CD4-positive, alpha-beta T cell treated with Interleukin-17A for 1 hour (primary cell): Measurements from ENCODE around the gene STAC3.

ENCODE experiments used
- DNase-seq: peaks from one replicate; pipeline ENCODE4 v3.0.0-alpha.2; 2020

Gene STAC3

GRCh38 chr12:57254506-57255280 lies 3.7 kb upstream of the STAC3 start:
- no peak for DNase-seq

- no peak for DNase-seq
Observed at GRCh38 chr12:57250541-57250940, 446 bp downstream of the STAC3 start.

DNA sequence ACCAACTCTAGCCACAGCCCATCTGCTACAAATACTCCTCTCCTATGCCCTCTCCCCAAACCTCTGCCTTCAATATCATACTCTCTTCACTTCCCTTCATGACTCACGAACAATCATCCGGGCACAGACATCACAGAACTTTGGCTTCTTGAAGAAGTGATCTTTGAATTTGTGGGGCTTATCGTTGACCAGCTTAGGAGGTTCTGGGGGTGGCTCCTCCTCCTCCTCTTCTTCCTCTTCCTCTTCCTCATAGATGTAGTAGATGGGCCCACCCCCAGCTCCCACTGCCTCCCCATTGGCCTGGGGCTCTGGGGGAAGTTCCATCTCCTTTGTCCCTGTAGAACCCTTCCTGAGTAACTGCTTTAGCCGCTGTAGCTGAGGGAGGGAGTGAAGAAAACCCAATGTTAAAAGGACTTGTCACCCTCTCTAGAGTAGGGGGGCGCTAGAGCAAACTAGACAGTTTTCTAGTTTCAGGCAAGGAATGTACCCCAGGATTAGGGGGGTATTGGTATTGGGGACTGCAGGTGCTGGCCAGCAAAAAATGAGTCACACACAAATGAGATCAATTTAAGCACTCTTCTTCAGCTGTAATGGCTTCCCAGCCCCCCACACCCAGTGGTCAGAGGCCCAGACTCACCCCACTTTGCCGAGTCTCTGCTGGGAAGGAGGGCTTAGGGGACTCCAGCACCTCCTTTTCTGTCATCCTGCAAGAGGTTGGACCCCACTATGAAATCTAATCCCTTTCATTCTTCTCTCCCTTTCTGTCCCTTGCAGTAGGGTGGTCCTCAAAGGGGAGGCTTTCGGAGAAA lies 1.8 kb downstream of the STAC3 start:
- DNase-seq = no peak

DNA sequence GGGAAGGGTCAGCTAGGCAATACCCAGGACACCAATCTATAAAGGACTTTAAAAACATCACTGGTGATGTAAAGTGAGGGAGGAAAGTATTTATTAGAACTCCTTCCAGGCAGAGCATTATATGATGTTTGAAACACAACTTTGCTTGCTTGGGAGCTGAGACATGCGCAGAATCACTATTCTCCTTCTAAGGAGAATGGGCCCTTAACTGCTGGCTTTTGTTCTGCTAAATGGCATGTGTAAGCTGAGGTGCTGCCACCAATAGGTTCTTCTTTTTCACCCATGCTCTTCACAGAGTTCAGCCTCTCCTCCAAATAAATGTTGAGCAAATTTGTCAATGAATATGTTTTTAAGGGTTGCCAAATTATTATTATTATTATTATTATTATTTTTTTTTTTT lies 3.9 kb downstream of the STAC3 start:
- no peak for DNase-seq

- no peak for DNase-seq
Observed at GRCh38 chr12:57244312-57244696, 6.7 kb downstream of the STAC3 start.

- peak; percentile 83 for DNase-seq
Observed at GRCh38 chr12:57243521-57244311, 7.3 kb downstream of the STAC3 start.

DNA sequence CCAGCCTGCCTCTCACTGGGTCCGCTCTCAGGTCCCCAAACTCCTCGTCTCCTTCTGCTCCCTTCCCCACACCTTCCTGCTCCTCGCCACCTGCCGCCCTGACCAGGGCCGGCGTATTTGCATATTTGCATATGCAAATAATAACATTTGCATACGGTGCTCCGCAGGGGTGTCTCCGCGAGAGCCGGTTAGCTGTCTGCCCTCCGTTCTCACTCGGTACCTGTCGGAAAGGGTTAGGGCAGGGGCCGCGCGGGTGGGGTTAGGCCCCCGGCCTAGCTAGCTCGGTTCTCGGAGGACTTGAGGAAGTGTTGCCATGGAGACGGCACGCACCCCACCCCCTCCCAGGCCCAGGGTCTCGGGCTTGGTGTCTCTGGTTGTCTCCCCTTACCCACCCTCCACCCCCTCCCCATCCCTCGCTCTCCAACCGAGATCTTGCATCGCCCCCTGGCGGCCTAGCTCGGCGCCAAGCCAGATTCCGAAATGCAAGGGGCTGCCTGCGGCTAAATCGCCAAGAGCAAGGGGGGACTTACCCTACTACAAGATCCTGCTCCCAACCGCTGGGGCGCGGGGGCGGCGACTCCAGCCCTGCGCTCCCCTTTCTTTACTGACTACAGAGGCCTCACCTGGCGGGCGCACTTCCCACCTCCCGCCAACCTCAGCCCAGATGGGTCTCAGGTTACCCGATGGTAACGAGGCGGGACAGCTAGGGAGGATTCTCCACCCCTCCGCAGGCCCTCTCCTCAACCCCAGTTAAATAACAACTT lies 8.1 kb downstream of the STAC3 start:
- peak; percentile 66 for DNase-seq

DNA sequence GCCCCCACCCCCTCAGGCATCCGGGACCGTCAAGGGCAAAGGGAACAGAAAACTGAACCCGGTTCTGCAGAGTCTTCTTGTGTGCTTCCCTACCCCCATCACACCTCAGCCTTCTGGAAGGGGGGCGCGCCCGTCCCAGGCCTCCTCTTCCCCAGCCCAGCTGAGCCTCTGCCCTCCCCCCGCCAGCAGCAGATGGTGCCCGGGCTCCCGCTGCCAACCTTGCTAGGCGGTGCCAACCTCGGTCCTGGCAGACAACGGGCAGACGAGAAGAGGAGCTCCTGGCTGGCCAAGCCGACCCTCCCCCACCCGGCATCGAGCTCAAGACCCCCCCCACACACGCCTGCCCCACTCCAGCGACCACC lies 8.7 kb downstream of the STAC3 start:
- DNase-seq = no peak

DNA sequence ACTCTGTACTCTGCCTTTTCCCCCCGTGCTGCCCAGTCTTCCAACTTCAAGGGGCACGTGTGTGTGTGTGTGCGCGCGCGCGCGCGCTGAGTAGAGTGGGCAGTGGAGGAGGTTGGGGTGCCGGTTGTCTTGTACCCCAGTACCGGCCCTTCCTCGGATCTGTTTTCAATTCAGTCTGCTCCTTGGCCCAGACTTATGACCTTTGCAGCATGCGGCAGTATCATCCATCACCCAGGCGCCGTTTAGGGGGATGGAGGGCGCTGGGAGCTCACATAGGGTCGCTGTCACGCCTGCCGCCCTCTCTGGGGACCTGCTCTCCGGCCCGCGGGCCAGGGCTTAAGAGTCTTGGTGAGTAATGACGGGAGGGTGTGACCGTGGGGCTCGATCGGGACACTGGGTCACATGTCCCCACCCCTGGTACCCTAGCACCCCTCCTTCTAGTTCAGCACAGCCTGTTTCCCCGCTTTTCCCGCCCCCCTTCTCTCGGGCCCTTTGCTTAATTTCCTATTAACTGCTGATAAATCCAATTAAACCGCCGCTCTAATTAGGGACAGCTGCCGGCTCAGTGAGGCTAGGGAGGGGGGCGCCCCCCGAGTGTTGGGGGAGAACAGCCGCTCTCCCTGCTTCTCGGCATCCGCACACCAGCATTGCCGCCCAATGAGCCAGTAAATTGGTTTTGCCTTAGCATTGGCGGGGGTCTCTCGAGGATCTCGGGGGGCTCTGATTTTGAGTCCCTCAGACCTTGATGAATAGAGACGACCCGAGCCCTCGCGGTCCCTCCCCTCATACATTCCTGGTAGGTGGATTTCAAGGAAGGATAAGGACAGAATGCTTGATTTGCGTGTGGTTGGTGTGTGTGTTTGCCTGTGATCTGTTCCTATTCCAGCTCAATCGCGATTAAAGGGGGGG lies 9.3 kb downstream of the STAC3 start:
- DNase-seq = no peak

GRCh38 chr12:57240926-57241401 lies 10.0 kb downstream of the STAC3 start:
- no peak for DNase-seq

GRCh38 chr12:57240066-57240921 lies 10.7 kb downstream of the STAC3 start:
- DNase-seq = peak; percentile 76

DNA sequence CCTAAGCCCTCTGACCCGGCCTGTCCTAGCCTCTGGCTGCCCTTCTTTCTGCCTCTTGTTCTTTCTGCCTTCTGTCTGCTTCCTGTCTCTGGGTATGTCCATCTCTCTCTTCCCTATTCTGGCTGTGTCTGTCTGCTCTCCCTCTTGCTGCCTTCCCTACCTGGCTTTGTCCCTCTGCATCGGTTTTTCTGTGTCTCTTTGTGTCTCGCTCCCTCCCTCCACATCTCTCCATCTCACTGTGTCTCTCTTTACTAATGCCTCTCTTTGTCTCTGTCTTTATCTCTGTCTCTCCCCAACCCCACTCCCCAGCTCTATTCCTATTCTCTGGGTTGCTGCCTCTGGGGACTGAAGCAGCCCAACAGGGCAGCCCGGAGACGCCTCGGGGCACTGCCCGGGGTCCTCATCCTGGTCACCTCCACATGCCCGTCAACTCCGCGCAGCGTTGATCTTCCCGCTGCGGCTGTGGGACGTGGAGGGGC lies 11.4 kb downstream of the STAC3 start:
- no peak for DNase-seq

DNA sequence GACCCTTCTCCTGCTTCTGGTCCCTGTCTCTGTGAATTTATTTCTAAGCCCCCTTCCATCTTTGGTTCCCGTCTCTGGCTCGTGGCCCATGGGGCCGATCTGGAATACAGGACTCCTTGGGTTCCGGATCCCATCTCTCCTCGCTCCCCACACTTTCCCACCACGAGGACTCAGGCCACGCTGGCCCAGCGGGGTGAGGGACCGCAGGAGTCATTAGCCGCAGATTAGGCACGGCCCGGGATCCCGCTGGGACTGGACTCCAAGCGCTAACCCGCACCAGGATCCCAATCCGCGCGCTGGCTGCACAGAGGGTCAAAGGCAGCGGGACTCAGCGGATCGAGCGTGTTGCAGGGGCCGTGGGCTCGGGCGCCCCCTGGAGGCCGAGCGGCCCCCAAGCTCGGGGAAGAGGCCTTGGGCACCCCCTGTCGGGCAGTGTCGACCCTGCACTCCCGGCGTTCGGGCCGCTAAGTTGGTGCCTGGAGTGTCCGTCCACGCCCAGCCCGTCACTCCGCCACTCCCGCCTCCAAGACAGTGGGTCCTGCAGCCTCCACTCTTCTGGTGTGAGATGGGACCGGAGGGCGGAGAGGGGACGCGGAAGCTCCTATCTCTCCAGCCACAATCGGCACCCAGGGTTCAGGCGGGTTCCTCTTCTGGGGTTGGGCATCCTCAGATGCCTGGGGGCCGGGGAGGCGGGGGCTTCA lies 12.0 kb downstream of the STAC3 start:
- DNase-seq = peak; percentile 89

DNA sequence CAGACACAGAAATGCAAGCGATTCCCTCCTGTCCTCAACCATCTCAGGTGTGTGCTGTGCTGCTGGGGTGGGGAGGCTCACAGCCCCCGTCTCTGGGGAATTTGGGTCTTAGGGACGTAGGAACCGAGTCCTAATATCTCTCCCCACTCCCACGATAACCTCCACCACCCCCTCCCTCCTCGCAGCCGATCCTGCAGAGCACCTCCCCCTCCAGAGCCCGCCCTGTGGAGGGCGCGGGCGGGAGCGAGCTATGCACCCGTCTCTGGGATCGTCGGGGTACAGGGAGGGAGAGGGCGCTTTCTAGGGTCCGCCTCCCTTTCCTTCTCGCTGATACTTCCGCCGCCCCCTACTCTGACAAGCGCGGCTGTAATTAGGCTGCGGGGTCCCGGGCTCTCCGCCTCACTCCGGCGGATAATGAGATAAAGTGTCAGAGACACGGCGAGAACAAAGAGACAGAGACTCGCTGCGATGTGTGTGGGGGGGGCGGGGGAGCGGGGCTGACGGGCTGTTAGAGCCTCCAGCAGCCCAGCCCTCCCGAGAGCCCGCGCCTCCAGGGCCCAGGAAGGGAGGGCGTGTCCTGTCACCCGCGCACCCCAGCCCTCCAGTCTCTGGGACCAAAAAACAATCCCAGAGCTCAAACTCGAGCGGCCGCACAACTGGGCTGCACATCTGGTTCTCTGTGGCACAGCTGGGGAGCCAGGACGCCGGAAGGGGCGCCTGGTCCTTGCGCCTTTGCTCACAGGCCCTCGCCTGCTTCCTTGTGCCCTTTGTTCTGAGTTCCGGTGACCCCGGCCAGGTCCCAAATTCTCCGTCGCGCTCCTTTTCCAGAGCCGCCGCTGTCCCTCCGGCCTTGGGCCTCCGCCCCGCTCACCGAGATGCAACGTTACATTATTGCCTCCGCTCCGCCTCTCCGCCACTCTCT lies 12.8 kb downstream of the STAC3 start:
- DNase-seq = peak; percentile 32

- DNase-seq = no peak
Observed at GRCh38 chr12:57237596-57237931, 13.4 kb downstream of the STAC3 start.

DNA sequence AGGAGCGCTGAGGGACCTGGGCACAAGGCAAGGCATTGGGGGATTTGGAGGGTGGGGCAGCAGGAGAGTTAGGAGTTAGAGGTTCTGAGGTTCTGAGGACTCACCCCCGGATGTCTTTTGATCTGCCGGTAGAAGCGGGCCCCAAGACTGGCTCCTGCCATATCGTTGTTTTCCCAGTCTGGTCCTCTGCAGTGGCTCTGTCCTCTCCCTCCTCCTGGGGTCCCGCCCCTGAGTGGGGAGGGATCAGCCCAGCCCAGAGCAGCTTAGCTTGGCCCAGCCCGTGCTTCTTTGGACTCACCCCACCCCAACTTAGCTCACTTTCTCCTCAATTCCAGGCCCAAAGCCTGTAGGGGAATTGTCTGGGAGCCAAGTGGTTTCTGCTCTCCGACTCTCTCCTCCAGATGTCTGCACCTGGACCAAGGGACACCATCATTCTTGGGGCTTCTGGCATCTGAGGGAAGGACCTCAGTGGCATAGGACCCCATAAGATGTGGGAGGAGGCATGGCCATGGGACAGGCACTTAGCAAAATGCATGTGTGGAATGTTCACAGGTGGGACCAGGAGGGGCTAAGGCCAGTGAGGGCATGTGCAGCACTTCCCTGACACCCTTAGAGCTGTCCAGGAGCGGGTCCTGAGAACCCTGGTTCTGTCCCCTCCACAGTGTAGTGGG lies 13.9 kb downstream of the STAC3 start:
- no peak for DNase-seq

DNA sequence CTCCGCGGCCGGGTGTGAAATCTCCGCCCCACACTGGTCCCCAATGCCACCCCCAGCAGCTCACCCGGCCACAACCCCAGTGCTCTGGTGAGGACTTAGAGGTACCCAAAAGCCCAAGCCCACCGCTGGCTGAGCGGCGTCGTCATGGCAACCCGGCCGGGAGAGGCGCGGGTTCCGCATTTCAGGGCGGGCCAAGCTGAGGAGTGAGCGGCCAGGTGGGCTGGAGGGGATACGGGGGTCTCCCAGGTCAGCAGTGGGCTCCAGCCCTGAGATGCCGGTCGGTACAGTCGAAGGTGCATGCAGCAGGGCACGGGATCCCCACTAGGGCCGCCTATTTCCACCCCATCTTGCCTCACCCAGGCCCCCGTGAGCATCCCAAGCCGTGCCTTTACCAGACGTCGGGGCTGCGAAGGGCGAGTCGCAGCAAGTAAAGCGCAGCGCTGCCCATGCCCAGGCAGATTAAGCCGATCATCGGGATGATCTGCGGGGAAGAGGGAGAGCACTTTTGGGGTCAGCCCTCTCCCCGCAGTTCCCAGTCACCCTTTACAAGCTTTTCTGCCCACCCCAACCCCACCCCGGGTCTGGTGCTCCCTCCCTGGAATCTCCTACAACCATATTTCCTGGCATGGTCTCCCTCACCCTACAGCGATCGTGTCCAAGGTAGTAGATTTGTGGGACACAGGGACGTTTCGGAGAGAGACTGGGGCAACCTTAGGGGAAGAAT lies 14.6 kb downstream of the STAC3 start:
- DNase-seq = no peak
